Left colon (tissue), 2 donors: Measurements from ENCODE around the gene GPR153. TPM values are rescaled to one million over a fixed set of nuclear protein-coding genes. Genes with fewer than 3 reads are reported as not detected.

ENCODE experiments used
- ATAC-seq: fragments of 200-7000 bp; cut with Tn5 transposase; one replicate; pipeline ENCODE4 v1.9.1; 2020; ENCODE audit warnings: mild to moderate bottlenecking, moderate library complexity
- DNase-seq, 2 donors: peaks; one replicate each; pipeline ENCODE4 v3.0.0-alpha.2; 2020
- intact Hi-C, 2 donors: fragments of 100-400 bp; cut with DNase I in 1 of 2; cut with micrococcal nuclease in 1 of 2; formaldehyde crosslinking; loops; one replicate each; pipeline versions ENCODE4 v1.11.2 to v1.14.0; 2022; cut with DNase I, micrococcal nuclease
- total RNA-seq, 2 donors: library from RNA; stranded (reverse); fragmentation: NEBNext Ultra II Directional; extraction: Animal tissue kit (Norgen Biotek cat#: 25700); gene quantifications; one replicate each; pipeline ENCODE4 v1.2.1, GENCODE V29; 2021
- donor health status: DM: no; HTN: no; CAD: no.
- donor health status: DM: yes; HTN: yes; CAD: no.

Gene GPR153
- total RNA-seq, 2 donors from 2014 or later = 27.0 to 60.6 TPM

DNA sequence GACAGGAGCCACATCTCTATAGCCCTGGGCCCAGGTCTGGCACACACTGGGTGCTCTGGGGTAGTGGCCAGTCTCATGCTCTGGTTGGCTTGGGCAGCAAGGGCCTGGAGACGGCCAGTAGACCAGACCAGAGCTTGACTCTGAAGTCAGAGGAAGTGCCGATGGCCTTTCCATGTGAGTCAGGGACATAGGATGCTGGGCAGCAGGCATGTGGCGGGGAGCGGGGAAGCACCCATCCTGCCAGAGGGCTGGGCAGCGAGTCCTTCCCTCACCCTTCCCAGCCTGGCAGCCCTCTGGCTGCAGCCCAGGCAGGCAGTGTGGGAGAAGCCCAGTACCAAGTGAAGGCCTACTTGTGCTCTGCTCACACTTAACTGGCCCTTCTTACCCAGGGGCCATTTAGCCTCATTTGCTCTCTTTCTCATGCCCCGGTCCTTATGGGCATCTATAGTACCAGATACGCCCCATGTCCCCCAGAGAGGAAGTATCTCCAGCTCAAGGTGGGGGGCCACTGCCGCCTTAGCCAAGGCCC, 3.3 kb downstream of the GPR153 start:
- DNase-seq = no peak
- no peak for ATAC-seq
- intact Hi-C loops = loop anchor here in 1 of 2 donors (10.0 kb wide), 1 partner anchor 147 kb away; no protein-coding TSS in a partner anchor

GRCh38 chr1:6256645-6257044, 4.3 kb downstream of the GPR153 start:
- no peak for DNase-seq
- ATAC-seq = no peak
- intact Hi-C loops = loop anchor here in 1 of 2 donors (10.0 kb wide), 1 partner anchor 148 kb away; no protein-coding TSS in a partner anchor

- no peak for DNase-seq
- intact Hi-C loops = loop anchor here (5.0 to 10.0 kb wide), 2 partner anchors 83 to 150 kb away; no protein-coding TSS in a partner anchor
Measured at GRCh38 chr1:6254691-6255090, 6.2 kb downstream of the GPR153 start.

DNA sequence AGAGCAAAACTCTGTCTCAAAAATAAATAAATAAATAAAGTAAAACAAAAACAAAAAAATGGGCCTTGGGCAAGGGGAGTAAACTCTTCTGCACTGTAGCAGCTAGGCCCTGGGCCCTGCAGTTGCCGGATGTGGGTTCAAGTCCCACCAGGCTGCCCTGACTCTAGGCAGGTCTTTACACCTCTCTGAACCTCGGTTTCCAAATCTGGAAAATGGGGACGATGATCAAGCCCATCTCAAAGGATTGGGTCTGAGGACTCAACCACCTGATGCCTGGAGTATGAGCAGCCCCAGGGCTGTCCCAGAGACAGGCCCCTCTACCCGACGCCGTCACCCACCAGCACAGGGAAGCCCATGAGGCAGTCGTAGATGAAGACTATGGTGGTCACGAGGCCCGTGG, 7.5 kb downstream of the GPR153 start:
- DNase-seq (no peak), ATAC-seq (no peak)
- intact Hi-C loops = loop anchor here (5.0 to 10.0 kb wide), 2 partner anchors 84 to 151 kb away; no protein-coding TSS in a partner anchor

More at GRCh38 chr1:6254691-6255090, 6.2 kb downstream of the GPR153 start:
- ATAC-seq = no peak

GRCh38 chr1:6252374-6252710, 8.6 kb downstream of the GPR153 start:
- ATAC-seq = no peak
- intact Hi-C loops = loop anchor here (5.0 to 10.0 kb wide), 2 partner anchors 85 to 152 kb away; no protein-coding TSS in a partner anchor

GRCh38 chr1:6251681-6252373, 9.1 kb downstream of the GPR153 start:
- intact Hi-C loops = loop anchor here (5.0 to 10.0 kb wide), 2 partner anchors 85 to 153 kb away; no protein-coding TSS in a partner anchor
- no peak for ATAC-seq

More at GRCh38 chr1:6252374-6252710, 8.6 kb downstream of the GPR153 start:
- DNase-seq = no peak

DNA sequence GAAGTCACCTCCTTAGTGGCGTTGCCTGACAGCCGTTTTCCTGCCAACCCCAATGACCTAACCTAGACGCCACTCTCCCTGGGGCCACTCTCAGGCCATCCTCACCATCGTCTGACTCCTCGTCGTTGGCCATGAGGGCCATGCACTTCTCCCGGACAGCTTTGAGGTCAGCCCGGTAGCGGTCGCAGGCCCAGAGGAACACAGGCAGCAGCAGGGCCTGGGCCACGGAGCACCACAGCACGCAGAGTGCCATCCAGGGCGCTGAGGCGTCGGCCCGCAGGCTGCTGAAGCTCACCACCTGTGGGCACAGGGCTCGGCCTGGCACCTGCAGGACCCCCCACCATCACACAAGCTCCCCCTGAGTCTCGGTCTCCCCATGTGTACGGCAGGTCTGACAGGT, 9.7 kb downstream of the GPR153 start:
- DNase-seq (no peak), ATAC-seq (no peak)
- intact Hi-C loops = loop anchor here (5.0 to 10.0 kb wide), 2 partner anchors 86 to 154 kb away; no protein-coding TSS in a partner anchor

More at GRCh38 chr1:6251681-6252373, 9.1 kb downstream of the GPR153 start:
- no peak for DNase-seq

- peak; percentile 10 for ATAC-seq
- intact Hi-C loops = loop anchor here (5.0 to 10.0 kb wide), 2 partner anchors 87 to 155 kb away; no protein-coding TSS in a partner anchor
- no peak for DNase-seq
Measured at GRCh38 chr1:6249739-6250689, 10.9 kb downstream of the GPR153 start.

DNA sequence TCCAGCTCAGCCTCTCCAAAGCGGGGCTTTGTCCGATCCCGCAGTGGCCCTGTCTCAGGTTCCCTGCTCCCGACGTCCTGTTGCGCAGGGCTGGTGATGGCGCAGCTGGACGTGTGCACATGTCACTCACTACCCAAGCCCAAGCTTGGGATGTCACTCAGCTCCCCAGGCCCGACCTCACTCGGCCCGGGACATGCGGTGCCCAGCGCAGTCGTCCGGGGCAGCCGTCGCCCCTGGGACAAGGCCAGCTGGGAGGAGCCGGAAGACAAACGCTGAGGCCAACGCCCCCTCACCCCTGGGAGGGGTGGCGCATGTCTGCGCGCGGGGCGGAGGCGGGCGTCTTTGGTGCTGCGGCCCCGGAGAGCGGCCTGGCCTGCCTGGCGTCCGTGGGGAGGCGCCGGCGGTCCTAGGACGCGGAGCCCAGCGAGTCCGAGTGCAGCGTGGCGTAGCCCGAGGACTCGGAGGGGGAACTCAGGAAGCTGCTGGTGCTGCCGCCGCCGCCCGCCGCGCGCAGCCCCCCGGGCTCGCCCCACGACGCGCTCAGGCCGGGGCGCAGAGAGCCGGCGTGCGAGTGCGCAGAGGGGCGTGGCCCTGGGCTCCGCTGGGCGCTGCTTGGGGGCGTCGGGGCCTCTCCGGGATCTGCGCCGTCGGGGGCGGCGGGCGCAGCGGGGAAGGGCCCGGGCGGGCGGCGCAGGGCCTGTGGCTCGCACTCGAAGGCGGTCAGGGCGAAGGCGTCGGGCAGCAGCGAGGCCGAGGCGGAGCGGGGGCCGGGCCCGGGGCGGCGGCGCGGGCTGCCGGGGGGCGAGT, 11.8 kb downstream of the GPR153 start:
- ATAC-seq = peak; percentile 34
- intact Hi-C loops = loop anchor here in 1 of 2 donors (10.0 kb wide), 1 partner anchor 156 kb away; no protein-coding TSS in a partner anchor
- no peak for DNase-seq

GRCh38 chr1:6248161-6248776, 12.6 kb downstream of the GPR153 start:
- DNase-seq (no peak), ATAC-seq (no peak)
- intact Hi-C loops = loop anchor here in 1 of 2 donors (10.0 kb wide), 1 partner anchor 157 kb away; no protein-coding TSS in a partner anchor

GRCh38 chr1:6247651-6248050, 13.2 kb downstream of the GPR153 start:
- DNase-seq = no peak
- no peak for ATAC-seq
- intact Hi-C loops = loop anchor here (2.0 to 10.0 kb wide), 2 partner anchors 95 to 157 kb away; no protein-coding TSS in a partner anchor

DNA sequence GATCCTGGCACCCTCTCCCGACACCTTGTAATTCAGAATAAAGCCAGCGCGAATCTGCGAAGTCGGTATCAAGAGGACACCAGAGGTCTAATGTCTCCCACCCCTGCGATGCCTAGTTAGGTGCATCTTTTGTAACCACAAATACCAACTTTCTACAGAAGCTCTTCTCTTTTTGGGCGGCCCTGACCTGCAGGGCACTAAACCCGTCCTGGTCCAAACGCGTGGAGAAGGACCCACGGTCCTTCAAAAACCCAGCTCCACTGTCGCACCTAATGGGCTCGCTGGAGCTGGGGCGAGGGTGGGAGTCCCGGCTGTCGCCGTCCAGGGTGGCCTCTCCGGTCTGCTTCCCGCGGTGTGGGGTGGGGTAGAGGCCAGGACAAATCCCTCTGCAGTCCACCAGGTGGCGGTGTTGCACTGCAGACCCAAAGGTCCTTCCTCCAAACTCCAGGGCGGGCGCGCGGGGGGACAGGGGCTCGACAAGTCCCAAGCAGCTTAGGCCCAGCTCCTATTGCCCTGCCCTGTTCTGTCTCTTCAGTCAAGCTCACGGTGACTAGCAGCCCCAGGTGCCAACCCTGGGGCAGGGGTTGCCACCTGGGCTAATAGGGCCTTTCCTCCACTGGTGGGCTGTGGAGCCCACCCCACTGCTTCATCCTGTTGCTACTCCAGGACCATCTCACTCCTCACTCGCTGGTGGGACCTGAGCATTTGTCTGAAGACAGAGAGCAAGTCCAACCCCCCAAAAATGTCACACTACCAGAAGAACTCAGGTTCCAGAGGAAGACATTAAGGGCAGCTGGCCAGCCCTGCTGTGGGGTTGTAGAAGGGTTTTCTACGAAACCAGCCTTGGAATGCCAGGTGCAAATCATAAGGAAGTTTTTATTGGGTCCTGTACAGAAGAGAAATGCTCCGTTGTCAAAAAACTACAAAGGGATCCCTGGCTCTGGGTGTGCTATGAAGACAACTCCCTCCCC, 14.1 kb downstream of the GPR153 start:
- intact Hi-C loops = loop anchor here (2.0 to 10.0 kb wide), 2 partner anchors 96 to 158 kb away; no protein-coding TSS in a partner anchor
- ATAC-seq (peak; percentile 59), DNase-seq (peak; percentile 71 to 81)

- peak; percentile 42 for ATAC-seq
- intact Hi-C loops = loop anchor here (2.0 to 10.0 kb wide), 2 partner anchors 97 to 159 kb away; no protein-coding TSS in a partner anchor
- peak in 1 of 2 donors; percentile 68 for DNase-seq
Measured at GRCh38 chr1:6245869-6246496, 14.9 kb downstream of the GPR153 start.

DNA sequence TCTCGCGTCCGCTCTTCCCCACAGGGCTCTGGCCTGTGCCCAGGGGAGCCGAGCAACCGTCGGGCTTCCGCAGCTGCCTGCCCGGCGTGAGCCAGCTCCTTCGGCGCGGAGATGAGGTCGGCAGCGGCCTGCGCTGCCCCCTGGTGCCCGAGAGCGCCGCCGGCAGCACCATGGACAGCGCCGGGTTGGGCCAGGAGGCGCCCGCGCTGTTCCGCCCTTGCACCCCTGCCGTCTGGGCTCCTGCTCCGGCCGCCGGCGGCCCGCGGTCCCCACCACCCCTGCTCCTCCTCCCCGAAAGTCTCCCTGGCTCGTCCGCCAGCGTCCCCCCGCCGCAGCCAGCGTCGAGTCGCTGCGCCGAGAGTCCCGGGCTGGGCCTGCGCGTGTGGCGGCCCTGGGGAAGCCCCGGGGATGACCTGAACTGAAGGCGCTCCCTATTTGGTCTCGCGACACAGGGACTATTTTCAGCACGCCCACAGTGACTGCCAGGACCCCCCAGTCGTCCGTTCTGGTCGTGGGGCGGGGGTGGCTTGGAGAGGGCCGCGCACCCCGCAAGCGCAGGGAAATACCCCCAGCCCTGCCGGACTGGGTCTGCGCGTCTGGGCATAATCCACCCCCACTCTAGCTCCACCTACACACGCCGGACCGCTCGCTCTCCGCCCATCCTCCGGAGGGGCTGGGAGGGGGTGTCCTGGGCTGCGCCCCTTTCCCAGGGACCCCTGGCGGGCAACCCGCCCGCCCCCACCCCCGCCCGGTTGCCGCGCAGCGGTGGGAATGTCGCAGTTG, 15.6 kb downstream of the GPR153 start:
- intact Hi-C loops = loop anchor here in 1 of 2 donors (10.0 kb wide), 1 partner anchor 160 kb away; no protein-coding TSS in a partner anchor
- DNase-seq (peak in 1 of 2 donors; percentile 87), ATAC-seq (peak; percentile 70)
